GM13977 (cell line): ENCODE data around the gene CDH19.

Experiments
- DNase-seq: peaks from one replicate; pipeline ENCODE4 v3.0.0; 2012; ENCODE audit warnings: low spot score
- in situ Hi-C: fragments of 300-500 bp; cut with MboI; formaldehyde crosslinking; loops from one replicate; pipeline ENCODE4 v1.12.0; 2022; ENCODE audit warnings: low sequenced_read_pairs, low pct_unique_long_range_greater_than_20kb, mixed read lengths, inconsistent platforms; ENCODE audit not compliant: unreplicated experiment
- TF ChIP-seq, protein P1 (sequence below): IDR thresholded peaks from 2 replicates; pipeline ENCODE4 v1.5.1; 2012; ENCODE audit warnings: mild to moderate bottlenecking, control low read depth; ENCODE audit not compliant: insufficient read depth; ENCODE audit errors: extremely low read depth, missing control alignments

CDH19 gene, protein sequence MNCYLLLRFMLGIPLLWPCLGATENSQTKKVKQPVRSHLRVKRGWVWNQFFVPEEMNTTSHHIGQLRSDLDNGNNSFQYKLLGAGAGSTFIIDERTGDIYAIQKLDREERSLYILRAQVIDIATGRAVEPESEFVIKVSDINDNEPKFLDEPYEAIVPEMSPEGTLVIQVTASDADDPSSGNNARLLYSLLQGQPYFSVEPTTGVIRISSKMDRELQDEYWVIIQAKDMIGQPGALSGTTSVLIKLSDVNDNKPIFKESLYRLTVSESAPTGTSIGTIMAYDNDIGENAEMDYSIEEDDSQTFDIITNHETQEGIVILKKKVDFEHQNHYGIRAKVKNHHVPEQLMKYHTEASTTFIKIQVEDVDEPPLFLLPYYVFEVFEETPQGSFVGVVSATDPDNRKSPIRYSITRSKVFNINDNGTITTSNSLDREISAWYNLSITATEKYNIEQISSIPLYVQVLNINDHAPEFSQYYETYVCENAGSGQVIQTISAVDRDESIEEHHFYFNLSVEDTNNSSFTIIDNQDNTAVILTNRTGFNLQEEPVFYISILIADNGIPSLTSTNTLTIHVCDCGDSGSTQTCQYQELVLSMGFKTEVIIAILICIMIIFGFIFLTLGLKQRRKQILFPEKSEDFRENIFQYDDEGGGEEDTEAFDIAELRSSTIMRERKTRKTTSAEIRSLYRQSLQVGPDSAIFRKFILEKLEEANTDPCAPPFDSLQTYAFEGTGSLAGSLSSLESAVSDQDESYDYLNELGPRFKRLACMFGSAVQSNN

DNA sequence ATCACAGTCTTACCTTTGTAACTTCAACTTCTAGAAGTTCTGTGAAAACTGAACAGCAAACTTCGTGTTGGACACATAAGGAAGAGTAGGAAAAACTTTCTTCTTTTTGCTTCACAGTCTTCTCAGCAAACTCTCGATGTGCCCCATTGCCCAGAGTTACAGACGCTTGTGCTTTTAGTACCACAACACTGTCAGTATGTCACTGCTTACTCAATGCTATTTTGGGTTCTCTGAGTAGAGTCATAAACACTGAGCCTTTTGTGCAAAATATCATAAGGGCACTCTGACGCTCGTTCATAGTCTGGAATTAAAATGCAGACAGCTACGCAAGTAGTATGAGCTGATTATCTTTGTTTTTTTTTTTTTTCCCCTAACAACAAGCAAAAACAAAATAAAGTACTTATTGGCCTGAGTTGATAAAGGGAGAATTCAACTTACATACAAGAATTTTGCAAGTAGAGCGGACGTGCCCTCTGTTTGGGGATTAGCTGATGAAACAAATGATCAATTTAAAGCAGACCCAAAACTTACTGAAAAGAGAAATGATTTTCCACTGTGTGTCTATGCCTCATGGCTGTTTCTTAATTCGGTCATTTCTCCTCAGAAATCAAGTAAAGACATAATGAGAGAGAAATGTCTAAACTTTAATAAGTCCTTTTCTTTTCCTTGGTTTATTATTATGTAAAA is at the start of gene CDH19:
Gene CDH19 (minus strand): TSS at position 150 of the 687 bp plus-strand sequence. CDS start 31,886 bp downstream, outside the sequence.
- TF ChIP-seq, protein P1, sequence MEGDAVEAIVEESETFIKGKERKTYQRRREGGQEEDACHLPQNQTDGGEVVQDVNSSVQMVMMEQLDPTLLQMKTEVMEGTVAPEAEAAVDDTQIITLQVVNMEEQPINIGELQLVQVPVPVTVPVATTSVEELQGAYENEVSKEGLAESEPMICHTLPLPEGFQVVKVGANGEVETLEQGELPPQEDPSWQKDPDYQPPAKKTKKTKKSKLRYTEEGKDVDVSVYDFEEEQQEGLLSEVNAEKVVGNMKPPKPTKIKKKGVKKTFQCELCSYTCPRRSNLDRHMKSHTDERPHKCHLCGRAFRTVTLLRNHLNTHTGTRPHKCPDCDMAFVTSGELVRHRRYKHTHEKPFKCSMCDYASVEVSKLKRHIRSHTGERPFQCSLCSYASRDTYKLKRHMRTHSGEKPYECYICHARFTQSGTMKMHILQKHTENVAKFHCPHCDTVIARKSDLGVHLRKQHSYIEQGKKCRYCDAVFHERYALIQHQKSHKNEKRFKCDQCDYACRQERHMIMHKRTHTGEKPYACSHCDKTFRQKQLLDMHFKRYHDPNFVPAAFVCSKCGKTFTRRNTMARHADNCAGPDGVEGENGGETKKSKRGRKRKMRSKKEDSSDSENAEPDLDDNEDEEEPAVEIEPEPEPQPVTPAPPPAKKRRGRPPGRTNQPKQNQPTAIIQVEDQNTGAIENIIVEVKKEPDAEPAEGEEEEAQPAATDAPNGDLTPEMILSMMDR: no peak
- no peak for DNase-seq
- in situ Hi-C loops: no loop called here

DNA sequence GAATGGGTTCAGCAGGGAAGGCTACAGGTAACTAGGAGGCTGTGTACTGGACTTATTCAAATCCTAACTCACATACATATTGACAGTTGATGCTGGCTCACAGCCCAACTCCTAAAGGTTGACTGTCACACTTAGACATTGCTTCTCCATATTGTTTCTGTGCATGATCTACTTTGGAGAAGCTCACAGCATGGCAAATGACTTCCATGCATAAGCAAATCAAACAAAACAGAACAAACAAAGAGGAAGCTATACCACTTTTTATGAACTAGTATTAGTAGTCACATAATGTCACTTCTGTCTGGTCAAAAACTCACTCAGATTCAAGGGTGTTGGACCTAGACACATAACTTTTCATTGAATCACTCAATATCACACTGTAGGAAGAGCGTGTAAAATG is 43.8 kb upstream of the CDH19 start:
- in situ Hi-C loops: no loop called here
- TF ChIP-seq, protein P1: no peak
- DNase-seq: no peak

DNA sequence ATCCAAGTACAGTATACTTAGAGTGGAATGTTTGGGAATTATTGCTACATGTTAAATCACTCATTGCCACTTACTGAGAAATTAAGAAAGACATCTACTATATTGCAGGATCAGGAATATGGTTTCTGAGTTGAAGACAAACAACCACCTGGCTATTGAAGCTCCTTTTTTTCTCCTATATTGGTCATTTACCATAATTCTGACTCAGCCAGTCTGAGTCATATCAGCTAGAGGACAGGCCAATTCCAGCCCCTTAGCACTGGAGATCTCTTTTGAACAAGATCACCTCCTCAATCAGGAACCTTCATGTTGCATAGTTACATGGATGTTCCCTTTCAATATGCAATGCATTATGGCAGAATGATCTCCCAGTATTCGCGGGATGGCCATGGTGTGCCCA is 42.7 kb upstream of the CDH19 start:
- in situ Hi-C loops: no loop called here
- TF ChIP-seq, protein P1: no peak
- DNase-seq: no peak

DNA sequence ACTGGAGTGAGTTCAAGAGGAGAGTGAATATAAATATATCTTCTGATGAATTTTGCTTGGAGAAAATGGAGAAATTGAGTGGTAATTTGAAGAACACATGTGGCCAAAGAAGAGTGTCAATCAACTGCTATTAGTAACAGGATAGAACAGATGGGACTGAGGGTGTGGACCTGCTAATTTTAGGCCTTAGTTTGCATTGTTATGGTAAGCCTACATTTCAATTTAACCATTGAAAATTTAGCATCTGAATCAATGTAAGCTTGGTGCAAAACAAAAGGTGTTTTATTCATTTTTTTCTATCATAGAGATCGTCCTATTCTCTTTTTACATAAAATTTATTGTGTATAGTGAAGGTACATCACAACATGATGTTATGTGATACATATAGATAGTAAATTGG is 42.1 kb upstream of the CDH19 start:
- TF ChIP-seq, protein P1: no peak
- DNase-seq: no peak
- in situ Hi-C loops: no loop called here

DNA sequence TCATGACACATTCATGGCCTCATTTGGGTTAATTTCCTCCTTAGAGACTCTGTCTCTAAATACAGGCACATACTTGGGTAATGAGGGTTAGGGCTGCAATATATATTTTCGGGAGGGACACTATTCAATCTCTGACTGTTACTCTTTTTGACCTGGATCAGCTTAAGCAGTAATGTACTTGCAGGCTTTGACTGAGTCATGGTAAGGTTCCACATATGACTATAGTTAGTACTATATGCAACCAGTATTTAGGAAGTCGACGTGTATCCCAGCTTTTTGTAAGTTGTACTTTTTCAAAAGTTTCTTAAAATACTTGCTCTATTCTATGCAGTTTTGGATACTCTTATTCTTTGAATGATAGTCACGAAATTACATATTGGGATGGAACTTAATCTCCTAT is 37.2 kb upstream of the CDH19 start:
- in situ Hi-C loops: no loop called here
- TF ChIP-seq, protein P1: no peak
- no peak for DNase-seq

DNA sequence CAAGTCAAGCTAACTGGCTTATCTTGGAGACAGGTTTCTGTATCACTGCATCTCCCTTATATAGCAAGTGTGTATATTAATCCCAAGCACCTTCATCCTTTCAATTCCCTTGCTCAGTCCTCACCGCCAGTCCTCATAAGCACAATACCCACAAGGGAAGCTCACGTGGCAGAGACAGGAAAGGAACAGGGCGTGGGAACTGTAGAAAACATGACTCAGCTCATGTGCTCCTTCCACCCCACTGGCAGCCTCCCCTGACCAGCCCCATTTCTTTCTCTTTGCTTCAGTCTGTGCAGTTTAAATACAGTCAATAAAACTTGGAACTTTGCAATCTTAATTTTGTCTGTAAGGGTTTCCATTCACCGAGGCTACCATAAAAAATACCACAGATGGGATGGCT is 36.5 kb upstream of the CDH19 start:
- in situ Hi-C loops: no loop called here
- TF ChIP-seq, protein P1: no peak

More for the DNA sequence above, 36.5 kb upstream of the CDH19 start:
- DNase-seq: no peak
